Astrocyte (in vitro differentiated cells and primary cell): Measurements from ENCODE around the gene F8A1.

ENCODE experiments used
- EZH2 ChIP-seq: IDR thresholded peaks from 2 replicates; pipeline ENCODE4 v1.6.1; 2012; ENCODE audit warnings: mild to moderate bottlenecking, low read length, inconsistent platforms; ENCODE audit not compliant: insufficient read depth
- TF ChIP-seq, protein P1 (sequence below): IDR thresholded peaks from 2 replicates; pipeline ENCODE4 v1.5.1; 2011; ENCODE audit warnings: low read depth, mild to moderate bottlenecking, inconsistent platforms, low read length, moderate library complexity; ENCODE audit not compliant: insufficient read depth

DNA sequence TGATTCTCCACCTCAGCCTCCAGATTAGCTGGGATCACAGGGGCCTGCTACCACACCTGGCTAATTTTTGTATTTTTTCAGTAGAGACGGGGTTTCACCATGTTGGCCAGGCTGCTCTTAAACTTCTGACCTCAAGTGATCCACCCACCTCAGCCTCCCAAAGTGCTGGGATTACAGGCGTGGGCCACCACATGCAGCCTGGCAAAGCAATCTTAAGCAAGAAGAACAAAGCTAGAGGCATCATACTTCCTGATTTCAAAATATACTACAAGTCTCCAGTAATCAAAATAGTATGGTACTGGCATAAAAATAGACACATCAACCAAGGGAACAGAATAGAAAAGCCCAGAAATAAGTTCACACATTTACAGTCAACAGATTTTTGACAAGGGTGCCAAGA, 12.8 kb upstream of the F8A1 start:
- TF ChIP-seq, protein P1, sequence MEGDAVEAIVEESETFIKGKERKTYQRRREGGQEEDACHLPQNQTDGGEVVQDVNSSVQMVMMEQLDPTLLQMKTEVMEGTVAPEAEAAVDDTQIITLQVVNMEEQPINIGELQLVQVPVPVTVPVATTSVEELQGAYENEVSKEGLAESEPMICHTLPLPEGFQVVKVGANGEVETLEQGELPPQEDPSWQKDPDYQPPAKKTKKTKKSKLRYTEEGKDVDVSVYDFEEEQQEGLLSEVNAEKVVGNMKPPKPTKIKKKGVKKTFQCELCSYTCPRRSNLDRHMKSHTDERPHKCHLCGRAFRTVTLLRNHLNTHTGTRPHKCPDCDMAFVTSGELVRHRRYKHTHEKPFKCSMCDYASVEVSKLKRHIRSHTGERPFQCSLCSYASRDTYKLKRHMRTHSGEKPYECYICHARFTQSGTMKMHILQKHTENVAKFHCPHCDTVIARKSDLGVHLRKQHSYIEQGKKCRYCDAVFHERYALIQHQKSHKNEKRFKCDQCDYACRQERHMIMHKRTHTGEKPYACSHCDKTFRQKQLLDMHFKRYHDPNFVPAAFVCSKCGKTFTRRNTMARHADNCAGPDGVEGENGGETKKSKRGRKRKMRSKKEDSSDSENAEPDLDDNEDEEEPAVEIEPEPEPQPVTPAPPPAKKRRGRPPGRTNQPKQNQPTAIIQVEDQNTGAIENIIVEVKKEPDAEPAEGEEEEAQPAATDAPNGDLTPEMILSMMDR: no peak
- TF ChIP-seq EZH2: no peak
